Suprapubic skin (tissue), 4 donors: Measurements from ENCODE around the gene YTHDF1. TPM values are rescaled to one million over a fixed set of nuclear protein-coding genes. Genes with fewer than 3 reads are reported as not detected.
"Not testable (repeated sequence)": the region's sequence is repeated elsewhere in the genome, so short reads cannot be mapped to it uniquely, and the experiment has no call there.

Experiments used
- DNase-seq, 2 donors: peaks; one replicate each; pipeline ENCODE4 v3.0.0-alpha.2; 2019; ENCODE audit warnings: low spot score in 2 of 2
- H3K27ac ChIP-seq: fragments of 200-600 bp; sonication (generic); one replicate; pipeline ENCODE4 v1.5.1; 2019
- H3K27me3 ChIP-seq: fragments of 200-600 bp; sonication (generic); one replicate; pipeline ENCODE4 v1.5.1; 2019
- H3K36me3 ChIP-seq: fragments of 200-600 bp; sonication (generic); one replicate; pipeline ENCODE4 v1.5.1; 2019
- H3K4me1 ChIP-seq: fragments of 200-600 bp; sonication (generic); one replicate; pipeline ENCODE4 v1.5.1; 2019
- H3K4me3 ChIP-seq: fragments of 200-600 bp; sonication (generic); one replicate; pipeline ENCODE4 v1.5.1; 2019; ENCODE audit warnings: mild to moderate bottlenecking
- H3K9me3 ChIP-seq: fragments of 200-600 bp; sonication (generic); one replicate; pipeline ENCODE4 v1.5.1; 2019
- CTCF ChIP-seq, 2 donors: fragments of 200-600 bp in 1 of 2; fragments of 450-650 bp in 1 of 2; sonication (generic) in 1 of 2; IDR thresholded peaks; one replicate each; pipeline ENCODE4 v1.5.1; 2016 to 2019; ENCODE audit warnings: antibody characterized with exemption in 2 of 2, mild to moderate bottlenecking in 1 of 2, moderate library complexity in 1 of 2
- EP300 ChIP-seq: sonication (generic); formaldehyde crosslinking; IDR thresholded peaks from one replicate; pipeline ENCODE4 v1.6.1; 2017; ENCODE audit warnings: antibody characterized with exemption
- POLR2A ChIP-seq, 2 donors: fragments of 450-650 bp; IDR thresholded peaks; one replicate each; pipeline ENCODE4 v1.6.1; 2017; ENCODE audit warnings: antibody characterized with exemption in 2 of 2, mild to moderate bottlenecking in 2 of 2, moderate library complexity in 2 of 2
- POLR2AphosphoS5 ChIP-seq, 3 donors: sonication (generic); formaldehyde crosslinking; IDR thresholded peaks; one replicate each; pipeline ENCODE4 v1.6.1; 2017; ENCODE audit warnings: antibody characterized with exemption in 3 of 3
- WGBS: methylation state at CpG from one replicate; pipeline ENCODE4 v1.1.5; 2018; 5-methylcytosine and 5-hydroxymethylcytosine counted together
- total RNA-seq, 4 donors: library from RNA; depleted of rRNA; stranded (reverse); fragments of >200 nt; gene quantifications; one replicate each; pipeline ENCODE4 v1.1.0, GENCODE V29; 2016

The YTHDF1 gene
- total RNA-seq, 4 donors from 2014 or later, result 32.7 to 40.6 (median 34.0) TPM

- TF ChIP-seq POLR2AphosphoS5 (IDR thresholded peaks at IDR 0.05) (no peak), CTCF (IDR thresholded peaks at IDR 0.05) (no peak), EP300 (no peak), POLR2A (IDR thresholded peaks at IDR 0.05) (no peak)
- 71% methylated on average over 14 of the region's 14 CpGs for WGBS
- H3K27me3 ChIP-seq, result peaks cover 96% of the 10 kb centered on the region
- H3K4me1 ChIP-seq, result no peaks in the 10 kb centered on the region
- H3K36me3 ChIP-seq, result no peaks in the 10 kb centered on the region
- no peak for DNase-seq
- no peak overlapping the region for H3K4me3 ChIP-seq
- no peaks in the 10 kb centered on the region for H3K9me3 ChIP-seq
- no peak overlapping the region for H3K27ac ChIP-seq
These were observed 57.1 kb downstream of the YTHDF1 start for GRCh38 chr20:63158845-63159244.

GRCh38 chr20:63158352-63158751 is 57.6 kb downstream of the YTHDF1 start:
- DNase-seq, result no peak
- WGBS, result 74% methylated on average over 2 of the region's 2 CpGs
- Histone ChIP-seq H3K36me3 (no peaks in the 10 kb centered on the region), H3K4me1 (no peaks in the 10 kb centered on the region), H3K9me3 (no peaks in the 10 kb centered on the region), H3K27me3 (peaks cover 96% of the 10 kb centered on the region), H3K27ac (no peak overlapping the region), H3K4me3 (no peak overlapping the region)
- TF ChIP-seq POLR2A (IDR thresholded peaks at IDR 0.05), result no peak
- no peak for TF ChIP-seq POLR2AphosphoS5 (IDR thresholded peaks at IDR 0.05)
- no peak for TF ChIP-seq CTCF (IDR thresholded peaks at IDR 0.05)
- TF ChIP-seq EP300, result no peak

- H3K4me1 ChIP-seq, H3K9me3 ChIP-seq, DNase-seq, H3K27ac ChIP-seq, H3K36me3 ChIP-seq, H3K4me3 ChIP-seq: not testable (repeated sequence)
- peaks cover 96% of the 10 kb centered on the region for H3K27me3 ChIP-seq
- WGBS, result 84% methylated on average over 11 of the region's 13 CpGs
These were observed 58.5 kb downstream of the YTHDF1 start for GRCh38 chr20:63157431-63157830.

- DNase-seq, result no peak
- 72% methylated on average over 9 of the region's 12 CpGs for WGBS
- peaks cover 96% of the 10 kb centered on the region for H3K27me3 ChIP-seq
- peaks cover 3% of the 10 kb centered on the region for H3K4me1 ChIP-seq
- no peaks in the 10 kb centered on the region for H3K36me3 ChIP-seq
- no peaks in the 10 kb centered on the region for H3K9me3 ChIP-seq
- no peak overlapping the region for H3K27ac ChIP-seq
- H3K4me3 ChIP-seq, result no peak overlapping the region
- TF ChIP-seq CTCF (IDR thresholded peaks at IDR 0.05), result no peak
These were observed 59.7 kb downstream of the YTHDF1 start for GRCh38 chr20:63156221-63156671.

GRCh38 chr20:63155266-63156165 is 60.4 kb downstream of the YTHDF1 start:
- no peak overlapping the region for H3K27ac ChIP-seq
- H3K4me3 ChIP-seq, result no peak overlapping the region
- no peak for DNase-seq
- WGBS, result 61% methylated on average over 15 of the region's 15 CpGs
- no peaks in the 10 kb centered on the region for H3K9me3 ChIP-seq
- H3K27me3 ChIP-seq, result peaks cover 96% of the 10 kb centered on the region
- no peaks in the 10 kb centered on the region for H3K36me3 ChIP-seq
- peaks cover 3% of the 10 kb centered on the region for H3K4me1 ChIP-seq
- no peak for TF ChIP-seq POLR2A (IDR thresholded peaks at IDR 0.05)

- H3K36me3 ChIP-seq, result no peaks in the 10 kb centered on the region
- 29% methylated on average over 3 of the region's 3 CpGs for WGBS
These were observed 61.5 kb downstream of the YTHDF1 start for GRCh38 chr20:63154395-63154794.

More at GRCh38 chr20:63154395-63154794, 61.5 kb downstream of the YTHDF1 start:
- peaks cover 96% of the 10 kb centered on the region for H3K27me3 ChIP-seq
- DNase-seq, result no peak
- no peak for TF ChIP-seq EP300
- no peak for TF ChIP-seq POLR2A (IDR thresholded peaks at IDR 0.05)
- TF ChIP-seq CTCF (IDR thresholded peaks at IDR 0.05), result no peak
- no peak for TF ChIP-seq POLR2AphosphoS5 (IDR thresholded peaks at IDR 0.05)
- H3K9me3 ChIP-seq, result no peaks in the 10 kb centered on the region
- H3K4me1 ChIP-seq, result peaks cover 3% of the 10 kb centered on the region
- H3K4me3 ChIP-seq, result no peak overlapping the region
- H3K27ac ChIP-seq, result no peak overlapping the region
